ENCODE measurements around the gene C16orf96.

DNA sequence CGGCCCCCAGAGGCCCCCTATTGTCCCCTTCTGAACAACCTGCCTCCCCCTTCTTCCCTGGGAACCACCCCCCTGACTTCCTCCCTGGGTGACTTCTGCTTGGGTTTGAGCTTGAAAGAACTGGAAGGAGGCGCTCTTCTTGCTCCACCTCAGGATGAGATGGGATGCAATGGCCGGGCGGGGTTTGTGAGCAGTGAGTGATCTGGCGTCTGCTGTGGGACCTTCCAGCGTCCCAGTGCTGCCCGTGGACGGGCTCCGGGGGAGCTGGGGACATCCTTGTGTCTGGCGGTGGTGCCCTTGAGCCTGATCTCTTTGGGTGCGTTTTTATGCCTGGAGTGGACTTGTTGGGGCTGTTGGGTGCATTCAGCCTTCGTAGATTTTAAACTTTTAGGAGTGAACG is 80.1 kb downstream of the C16orf96 start:
- no peak for TF ChIP-seq CTCF (IDR thresholded peaks at IDR 0.05)
- TF ChIP-seq POLR2A (IDR thresholded peaks at IDR 0.05) = no peak
